ENCODE data around the gene BOLA1.

The BOLA1 gene

GRCh38 chr1:149942207-149942606, 42.8 kb downstream of the BOLA1 start:
- peak; percentile 56; the same call in 1 of the 2 replicates for TF ChIP-seq MZF1 (tag by site-specific recombination; IDR thresholded peaks at IDR 0.05; ENCODE audit: borderline replicate concordance)
- TF ChIP-seq ZNF311 (tag by site-specific recombination; IDR thresholded peaks at IDR 0.05; ENCODE audit: borderline replicate concordance): no peak
- peak; percentile 32; the same call in 1 of the 2 replicates for TF ChIP-seq PRDM1 (tag by site-specific recombination; IDR thresholded peaks at IDR 0.05)
- TF ChIP-seq IKZF3 (tag by site-specific recombination; IDR thresholded peaks at IDR 0.05): peak; percentile 79
- TF ChIP-seq ZNF350 (tag by site-specific recombination; IDR thresholded peaks at IDR 0.05): no peak
- TF ChIP-seq ZNF639 (tag by site-specific recombination; IDR thresholded peaks at IDR 0.05): no peak
- H3K9me3 ChIP-seq (ENCODE audit: control insufficient read depth, insufficient read depth, low read depth, low read length): no peaks in the 10 kb centered on the region
- no peak overlapping the region for H3K4me3 ChIP-seq (ENCODE audit: low read depth, low read length)
- H3K36me3 ChIP-seq (ENCODE audit: control insufficient read depth in 2 of 2, insufficient read depth in 1 of 2, low read length in 2 of 2): peaks cover 0 to 30% of the 10 kb centered on the region in 2 experiments; a peak in 2 of 3 replicates
- no peak overlapping the region for H3K27ac ChIP-seq (ENCODE audit: extremely low read depth, low read depth, low read length)
- POLR2A ChIA-PET: interaction anchor here (0.7 to 1.3 kb wide), 2 partner anchors 9 to 55 kb away, joined by 4 to 8 read pairs; a partner anchor contains a TSS
- CTCF ChIA-PET: interaction anchor here (0.8 to 1.6 kb wide), 4 partner anchors 54 to 245 kb away, joined by 3 to 7 read pairs (median 4); a partner anchor contains a TSS
- peaks cover 6% of the 10 kb centered on the region; the same call in 1 of the 2 replicates for H3K4me1 ChIP-seq (ENCODE audit: control insufficient read depth, insufficient read depth, low read length)

- Histone ChIP-seq H3K4me1 (ENCODE audit: control insufficient read depth, insufficient read depth, low read length) (peaks cover 1% of the 10 kb centered on the region; the same call in 1 of the 2 replicates), H3K9me3 (ENCODE audit: control insufficient read depth, insufficient read depth, low read depth, low read length) (no peaks in the 10 kb centered on the region), H3K36me3 (ENCODE audit: control insufficient read depth in 2 of 2, insufficient read depth in 1 of 2, low read length in 2 of 2) (peaks cover 2 to 36% of the 10 kb centered on the region in 2 experiments; a peak in 2 of 3 replicates), H3K4me3 (ENCODE audit: low read depth, low read length) (no peak overlapping the region), H3K27ac (ENCODE audit: extremely low read depth, low read depth, low read length) (no peak overlapping the region)
- POLR2A ChIA-PET: interaction anchor here (0.7 to 1.3 kb wide), 2 partner anchors 9 to 56 kb away, joined by 4 to 8 read pairs; a partner anchor contains a TSS
- TF ChIP-seq PATZ1 (tag by site-specific recombination; IDR thresholded peaks at IDR 0.05) (0 out of 2 replicates have a peak, but pooled peaks have one; percentile 8), ZFHX2 (tag by site-specific recombination; conservative IDR thresholded peaks at IDR 0.05) (no peak), KLF7 (tag by site-specific recombination; IDR thresholded peaks at IDR 0.05; ENCODE audit: borderline replicate concordance) (no peak), WT1 (tag by site-specific recombination; IDR thresholded peaks at IDR 0.05) (no peak), HOXA7 (CRISPR knock-in tag; IDR thresholded peaks at IDR 0.05; ENCODE audit: borderline replicate concordance) (no peak), SP2 (tag by site-specific recombination; IDR thresholded peaks at IDR 0.05) (peak; percentile 11; the same call in 1 of the 2 replicates)
- CTCF ChIA-PET: interaction anchor here (1.1 to 1.6 kb wide), 2 partner anchors 55 to 161 kb away, joined by 4 to 7 read pairs; a partner anchor contains a TSS
These were observed 43.5 kb downstream of the BOLA1 start for GRCh38 chr1:149942885-149943284.

- POLR2A ChIA-PET: interaction anchor here (1.4 kb wide), 1 partner anchor 58 kb away, joined by 3 read pairs; no protein-coding TSS in a partner anchor
- TF ChIP-seq TRIM28 (IDR thresholded peaks at IDR 0.05; ENCODE audit: borderline replicate concordance, low read length) (no peak), ZNF664 (tag by site-specific recombination; IDR thresholded peaks at IDR 0.05) (no peak), ZNF132 (tag by site-specific recombination; IDR thresholded peaks at IDR 0.05; ENCODE audit: borderline replicate concordance) (no peak), ZNF19 (tag by site-specific recombination; IDR thresholded peaks at IDR 0.05; ENCODE audit: low read depth) (no peak), ZNF677 (tag by site-specific recombination; IDR thresholded peaks at IDR 0.05) (no peak), ZBTB6 (tag by site-specific recombination; IDR thresholded peaks at IDR 0.05) (no peak), ZNF214 (tag by site-specific recombination; IDR thresholded peaks at IDR 0.05; ENCODE audit: borderline replicate concordance) (no peak), KLF9 (tag by site-specific recombination; IDR thresholded peaks at IDR 0.05; ENCODE audit: low read depth) (no peak), ZNF549 (tag by site-specific recombination; IDR thresholded peaks at IDR 0.05) (no peak), ZEB2 (tag by site-specific recombination; IDR thresholded peaks at IDR 0.05) (no peak), ZNF18 (tag by site-specific recombination; IDR thresholded peaks at IDR 0.05) (no peak), ZNF335 (tag by site-specific recombination; conservative IDR thresholded peaks at IDR 0.05) (no peak)
These were observed 45.8 kb downstream of the BOLA1 start for GRCh38 chr1:149945206-149945605.

More at GRCh38 chr1:149945206-149945605, 45.8 kb downstream of the BOLA1 start:
- Histone ChIP-seq H3K9me3 (ENCODE audit: control insufficient read depth, insufficient read depth, low read depth, low read length) (no peaks in the 10 kb centered on the region), H3K36me3 (ENCODE audit: control insufficient read depth in 2 of 2, insufficient read depth in 1 of 2, low read length in 2 of 2) (peaks cover 7 to 59% of the 10 kb centered on the region in 2 experiments; a peak in 2 of 3 replicates), H3K27ac (ENCODE audit: extremely low read depth, low read depth, low read length) (no peak overlapping the region), H3K4me3 (ENCODE audit: low read depth, low read length) (no peak overlapping the region), H3K4me1 (ENCODE audit: control insufficient read depth, insufficient read depth, low read length) (no peaks in the 10 kb centered on the region)
- CTCF ChIA-PET: interaction anchor here (0.8 to 1.3 kb wide), 3 partner anchors 17 to 242 kb away, joined by 3 to 5 read pairs (median 3); no protein-coding TSS in a partner anchor

Measured in HEK293 (cell line).